Stimulated activated CD8-positive, alpha-beta memory T cell treated with anti-CD3 and anti-CD28 coated beads, Interleukin-4, amount 100 ng/mL, for 24 hours (primary cell): ENCODE results near the gene PLXND1.

Source experiments
- DNase-seq: peaks from one replicate; pipeline ENCODE4 v3.0.0-alpha.2; 2020; ENCODE audit warnings: low read depth

PLXND1 gene

DNA sequence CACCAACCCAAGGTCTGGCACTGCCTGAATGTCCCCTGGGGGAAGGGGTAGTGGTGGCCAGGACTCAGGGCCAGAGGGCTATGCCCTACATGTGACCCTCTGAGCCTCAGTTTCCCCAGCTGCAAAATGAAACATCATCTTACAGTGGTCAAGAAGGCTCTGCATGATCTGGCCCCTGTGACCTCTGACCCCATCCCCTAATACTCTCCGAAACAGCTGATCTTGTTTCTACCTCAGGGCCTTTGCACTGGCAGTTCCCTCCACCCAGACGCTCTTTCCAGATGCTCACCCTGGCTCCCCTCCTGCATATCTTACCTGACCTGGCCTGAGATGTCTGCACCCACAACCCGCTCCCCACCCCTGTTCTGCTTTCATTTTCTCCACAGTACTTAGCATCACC lies 21.8 kb downstream of the PLXND1 start:
- no peak for DNase-seq

DNA sequence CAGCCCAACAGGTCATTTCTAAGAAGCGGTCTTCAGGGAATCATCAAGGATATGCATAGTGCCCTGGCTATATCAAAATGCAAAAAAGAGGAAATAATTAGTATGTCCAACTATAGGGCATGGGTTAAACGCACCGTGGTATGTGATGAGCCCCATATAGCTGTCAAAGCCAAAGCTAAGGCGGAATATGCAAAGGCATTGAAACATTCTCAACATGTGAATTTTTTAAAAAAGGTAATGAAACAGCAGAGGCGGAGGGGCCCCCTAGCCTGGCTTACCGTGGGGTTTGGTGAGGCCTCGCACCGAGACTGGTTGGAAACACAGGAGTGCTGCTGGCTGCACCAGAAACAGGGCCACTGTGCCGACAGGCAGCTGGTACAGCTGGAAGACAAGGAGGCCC lies 23.2 kb downstream of the PLXND1 start:
- no peak for DNase-seq

DNA sequence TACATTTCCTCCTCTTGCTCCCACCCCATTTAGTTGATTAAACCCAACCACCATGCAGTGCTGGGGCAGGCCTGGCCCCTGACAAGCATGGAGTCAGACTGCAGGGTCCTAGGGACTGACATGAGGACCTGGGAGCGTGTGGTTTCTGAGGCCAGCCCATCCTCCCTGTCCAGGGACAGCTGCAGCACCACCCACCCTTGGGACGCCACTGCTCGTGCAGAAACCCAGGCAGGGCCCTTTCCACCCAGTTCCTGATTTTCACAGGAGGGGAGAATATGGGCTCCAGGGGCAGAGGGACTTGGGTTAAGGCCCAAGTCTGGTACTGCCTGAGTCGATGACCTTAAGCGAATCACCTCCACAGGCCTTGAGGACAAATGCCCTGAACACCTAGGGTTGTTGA lies 23.7 kb downstream of the PLXND1 start:
- no peak for DNase-seq

DNA sequence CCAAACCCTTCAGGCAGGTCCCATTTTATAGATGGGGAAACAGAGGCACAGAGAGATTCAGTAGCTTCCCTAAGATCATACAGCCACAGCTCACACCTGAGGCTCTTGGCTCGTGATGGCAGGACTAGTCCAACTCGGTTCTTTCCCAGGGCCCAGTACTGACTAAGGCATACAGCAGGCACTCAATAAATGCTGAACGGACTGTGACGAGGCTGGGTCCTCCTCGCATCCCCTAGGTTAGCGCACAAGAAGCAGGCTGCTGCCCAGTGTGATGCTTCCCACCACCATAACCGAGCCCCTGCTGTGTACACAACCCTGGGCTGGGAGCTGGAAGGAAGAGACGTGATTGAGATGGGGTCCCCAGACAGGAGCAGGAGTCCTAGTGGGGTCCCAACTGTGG lies 24.9 kb downstream of the PLXND1 start:
- no peak for DNase-seq

DNA sequence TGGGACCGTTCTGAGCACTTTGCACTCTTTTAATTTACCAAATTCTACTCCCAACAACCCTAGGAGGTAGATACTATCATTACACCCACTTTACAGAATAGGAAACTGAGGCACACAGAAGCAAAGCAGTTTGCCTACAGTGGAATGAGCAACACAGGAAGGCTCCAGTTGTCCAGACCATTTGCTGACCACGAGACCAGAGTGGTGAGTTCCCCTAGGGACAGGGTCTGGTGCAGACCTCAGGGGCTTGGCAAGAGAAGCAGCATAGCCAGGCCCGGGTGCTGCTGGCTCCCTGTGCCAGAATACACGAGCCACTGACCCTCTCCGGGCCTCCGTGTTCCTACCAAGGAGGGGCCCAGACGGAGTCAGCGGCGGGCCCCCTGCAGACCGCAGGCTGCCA lies 26.5 kb downstream of the PLXND1 start:
- DNase-seq, result no peak

DNA sequence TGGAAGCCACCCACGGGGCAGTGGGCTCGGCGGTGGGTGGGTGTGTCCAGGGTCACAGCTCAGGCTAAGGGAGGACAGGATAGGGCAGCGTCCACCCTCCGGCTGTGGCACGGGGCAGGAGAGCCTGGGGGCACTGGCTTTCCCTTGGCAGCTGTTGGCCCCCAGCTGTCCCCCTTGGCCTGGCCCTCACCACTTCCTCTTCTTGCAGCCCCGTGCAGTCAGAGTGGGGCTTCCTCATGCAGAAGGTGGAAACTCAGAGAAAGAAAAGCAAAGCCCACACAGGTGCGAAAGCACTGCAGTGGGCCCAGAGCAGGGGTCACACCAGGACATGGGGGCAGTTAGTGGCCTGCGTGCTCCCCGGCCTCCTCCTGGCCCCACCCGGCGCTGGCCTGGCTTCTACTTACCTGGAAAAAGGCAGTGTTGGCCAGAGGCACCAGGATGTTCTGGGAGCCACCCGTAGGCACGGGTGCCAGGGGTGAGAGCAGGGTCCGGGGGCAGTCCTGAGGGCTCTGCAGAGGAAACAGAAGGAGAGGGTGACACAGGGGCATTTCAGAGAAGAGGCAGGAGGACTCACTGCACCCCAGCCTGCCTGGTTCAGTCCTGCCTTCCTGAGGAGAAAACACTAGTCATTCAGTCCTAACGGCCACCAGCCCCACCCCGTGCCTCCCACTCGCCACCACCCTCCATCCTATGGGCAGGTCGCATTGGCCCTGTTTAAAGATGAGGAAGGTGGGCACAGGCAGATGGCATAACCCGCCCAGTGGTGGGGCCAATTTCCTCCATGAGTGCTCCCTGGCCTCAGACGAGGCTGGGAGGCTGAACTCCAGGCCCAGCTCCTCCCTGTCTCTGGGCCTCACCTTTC lies 28.3 kb downstream of the PLXND1 start:
- no peak for DNase-seq

DNA sequence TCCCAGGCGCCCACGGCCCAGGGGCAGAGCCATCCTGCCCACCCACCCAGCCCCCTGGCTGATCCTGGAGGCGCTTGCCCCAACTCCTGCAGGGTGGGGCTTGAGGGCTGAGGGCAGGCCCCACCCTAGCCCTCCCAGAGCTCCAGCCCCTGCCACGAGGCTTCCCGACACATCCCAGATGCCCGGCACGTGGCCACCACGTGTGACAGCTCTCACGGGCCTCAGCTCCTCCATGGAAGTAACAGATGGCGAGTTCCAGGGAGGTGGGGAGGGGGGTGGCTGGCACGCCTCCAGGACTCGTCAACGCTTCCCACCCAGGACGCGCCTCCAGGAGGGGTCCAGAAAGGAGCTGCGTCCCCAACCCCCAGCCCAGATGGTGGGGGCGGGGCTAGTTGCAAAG lies 29.1 kb downstream of the PLXND1 start:
- no peak for DNase-seq

DNA sequence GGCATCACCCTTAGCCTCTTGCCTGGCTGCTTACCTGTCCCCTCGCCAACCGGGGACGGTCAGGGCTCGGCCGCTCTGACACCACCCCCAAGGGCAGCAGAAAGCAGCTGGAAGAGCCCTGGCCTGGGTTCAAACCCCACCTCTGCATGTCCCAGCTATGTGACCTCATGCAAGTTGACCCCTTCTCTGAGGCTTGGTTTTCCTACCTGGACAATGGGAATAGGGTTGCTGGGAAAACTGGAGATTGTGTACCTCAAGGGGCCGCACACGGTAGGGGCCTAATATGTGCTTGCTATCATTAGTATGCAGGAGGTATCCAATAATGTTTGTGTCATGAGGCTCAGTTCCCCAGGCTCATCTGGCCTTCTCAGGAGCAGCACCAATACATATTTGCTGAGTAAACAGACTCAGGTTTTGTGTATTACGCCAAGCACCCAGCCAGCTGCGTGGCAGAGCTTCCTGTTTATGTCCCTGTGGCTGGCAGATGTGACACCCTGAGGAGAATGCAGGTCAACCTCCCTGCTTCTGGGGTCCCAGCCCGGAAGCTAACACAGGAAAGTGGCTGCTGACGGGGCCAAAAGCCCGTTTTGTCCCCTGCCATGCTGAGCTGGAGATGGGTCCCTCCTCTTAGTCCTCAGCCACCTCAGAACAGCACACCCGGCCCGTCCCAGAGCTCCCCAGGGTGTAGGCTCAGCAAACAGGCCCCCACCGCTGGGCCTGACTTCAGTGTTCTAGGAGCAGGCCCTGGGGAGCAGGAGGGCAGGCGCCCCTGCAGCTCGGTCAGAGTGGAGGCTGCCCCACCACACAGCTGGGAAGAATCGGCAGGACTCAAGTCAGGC lies 29.7 kb downstream of the PLXND1 start:
- peak; percentile 39 for DNase-seq

DNA sequence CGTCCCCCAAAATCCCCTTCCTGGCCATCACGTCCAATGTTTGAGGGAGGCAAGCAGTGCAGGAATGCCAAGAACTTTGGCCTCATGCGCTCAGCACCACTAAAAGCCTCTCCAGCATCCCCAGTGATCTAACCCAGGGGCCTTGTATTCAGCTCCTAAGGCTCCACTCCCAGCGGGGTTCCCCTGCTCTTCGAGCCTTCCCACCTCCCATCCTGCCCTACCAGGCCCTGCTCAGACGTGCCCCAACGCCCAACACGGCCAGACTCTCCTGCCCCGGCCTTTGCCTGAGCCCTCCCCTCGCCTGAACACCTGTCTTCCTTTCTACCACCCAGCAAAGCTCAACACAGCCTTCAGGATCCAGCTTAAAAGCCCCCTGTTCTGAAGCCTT lies 30.5 kb downstream of the PLXND1 start:
- no peak for DNase-seq

DNA sequence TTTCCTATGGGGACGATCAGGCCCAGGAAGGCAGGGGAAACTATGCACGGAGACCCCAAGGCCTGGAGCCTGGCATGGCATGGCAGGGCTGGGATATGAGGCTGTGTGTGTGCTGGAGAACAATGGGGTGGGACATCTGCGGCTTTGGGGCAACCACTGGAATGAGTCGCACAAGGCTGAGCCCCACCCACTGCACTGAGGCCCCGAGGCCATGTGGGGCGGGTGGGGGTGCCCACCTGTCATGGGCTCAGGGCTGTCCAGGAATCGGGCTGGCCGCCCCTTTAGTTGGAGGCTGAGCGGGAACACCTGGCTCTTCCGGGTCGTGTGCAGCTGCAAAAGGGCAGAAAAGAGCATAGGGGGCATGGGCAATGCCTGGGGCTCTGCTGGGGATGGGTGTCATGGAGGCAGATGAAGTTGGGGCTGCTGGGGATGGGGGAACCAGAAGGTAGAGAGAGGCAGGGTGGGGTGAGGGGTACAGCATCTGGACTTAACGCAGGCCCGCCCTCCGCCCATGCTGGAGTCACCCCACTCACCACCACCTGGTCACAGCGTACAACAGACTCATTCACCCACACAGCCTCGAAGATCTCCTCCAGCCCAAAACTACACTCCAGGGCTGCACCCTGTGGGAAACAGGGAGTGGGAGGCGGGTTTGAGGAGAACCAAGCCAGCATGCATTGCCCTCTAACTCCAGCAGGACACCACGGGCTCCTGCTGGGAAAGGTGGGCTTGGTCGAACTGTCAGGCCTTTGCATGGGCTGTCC lies 31.1 kb downstream of the PLXND1 start:
- no peak for DNase-seq

DNA sequence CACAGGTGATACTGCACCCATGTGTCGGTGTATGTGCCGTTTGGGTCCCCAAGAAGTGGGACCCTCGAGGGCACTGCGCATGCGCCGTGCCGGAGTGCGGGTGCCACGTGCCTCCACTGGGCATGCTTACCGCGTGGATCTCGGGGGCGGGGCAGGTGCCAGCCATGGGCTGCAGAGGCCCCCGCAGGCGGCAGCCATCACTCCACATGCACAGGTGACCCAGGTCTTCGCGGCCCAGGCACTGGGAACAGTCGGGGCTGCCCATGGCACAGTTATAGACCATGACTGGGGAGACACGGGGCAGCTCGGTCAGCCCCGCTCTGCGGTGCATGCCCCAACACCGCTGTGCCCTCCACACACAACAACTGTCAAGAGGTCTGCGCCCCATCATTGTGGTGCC lies 32.3 kb downstream of the PLXND1 start:
- no peak for DNase-seq

DNA sequence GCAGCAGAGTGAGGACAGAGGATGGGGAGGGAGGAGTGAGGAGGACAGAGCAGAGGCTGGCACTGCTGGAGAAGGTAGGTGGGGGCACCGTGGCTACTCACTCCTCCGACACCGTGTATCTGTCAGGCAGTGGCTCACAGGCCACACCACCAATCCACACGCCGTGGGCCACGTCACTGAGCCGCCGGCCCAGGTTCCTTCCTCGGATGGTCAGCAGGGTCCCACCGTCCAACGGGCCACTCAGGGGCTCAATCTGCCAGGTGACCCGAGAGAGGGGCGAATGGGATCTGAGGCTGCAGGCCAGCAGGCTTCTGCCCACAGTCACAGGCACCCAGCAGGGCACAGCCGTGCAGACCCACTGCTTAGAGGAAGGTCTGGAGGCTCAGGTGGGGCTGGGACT lies 33.0 kb downstream of the PLXND1 start:
- no peak for DNase-seq

DNA sequence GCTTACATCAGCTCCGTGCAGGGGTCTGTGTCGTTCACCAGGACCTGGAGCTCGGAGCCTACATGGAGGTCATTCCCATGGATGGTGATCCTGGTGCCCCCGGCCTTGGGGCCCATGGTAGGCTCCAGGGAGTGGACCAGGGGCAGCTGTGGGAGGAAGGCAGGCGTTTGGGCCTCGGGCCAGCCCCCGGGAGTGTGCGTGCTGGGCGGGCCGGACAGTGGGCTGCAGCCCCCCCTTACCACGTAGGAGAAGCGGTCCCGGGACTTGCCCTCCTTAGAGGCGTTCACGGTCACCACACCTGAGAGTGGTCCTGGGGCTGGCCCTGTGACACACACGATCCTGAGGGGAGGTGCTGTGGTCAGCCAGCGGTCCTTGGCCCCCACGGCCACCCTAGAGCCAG lies 33.9 kb downstream of the PLXND1 start:
- DNase-seq, result no peak

DNA sequence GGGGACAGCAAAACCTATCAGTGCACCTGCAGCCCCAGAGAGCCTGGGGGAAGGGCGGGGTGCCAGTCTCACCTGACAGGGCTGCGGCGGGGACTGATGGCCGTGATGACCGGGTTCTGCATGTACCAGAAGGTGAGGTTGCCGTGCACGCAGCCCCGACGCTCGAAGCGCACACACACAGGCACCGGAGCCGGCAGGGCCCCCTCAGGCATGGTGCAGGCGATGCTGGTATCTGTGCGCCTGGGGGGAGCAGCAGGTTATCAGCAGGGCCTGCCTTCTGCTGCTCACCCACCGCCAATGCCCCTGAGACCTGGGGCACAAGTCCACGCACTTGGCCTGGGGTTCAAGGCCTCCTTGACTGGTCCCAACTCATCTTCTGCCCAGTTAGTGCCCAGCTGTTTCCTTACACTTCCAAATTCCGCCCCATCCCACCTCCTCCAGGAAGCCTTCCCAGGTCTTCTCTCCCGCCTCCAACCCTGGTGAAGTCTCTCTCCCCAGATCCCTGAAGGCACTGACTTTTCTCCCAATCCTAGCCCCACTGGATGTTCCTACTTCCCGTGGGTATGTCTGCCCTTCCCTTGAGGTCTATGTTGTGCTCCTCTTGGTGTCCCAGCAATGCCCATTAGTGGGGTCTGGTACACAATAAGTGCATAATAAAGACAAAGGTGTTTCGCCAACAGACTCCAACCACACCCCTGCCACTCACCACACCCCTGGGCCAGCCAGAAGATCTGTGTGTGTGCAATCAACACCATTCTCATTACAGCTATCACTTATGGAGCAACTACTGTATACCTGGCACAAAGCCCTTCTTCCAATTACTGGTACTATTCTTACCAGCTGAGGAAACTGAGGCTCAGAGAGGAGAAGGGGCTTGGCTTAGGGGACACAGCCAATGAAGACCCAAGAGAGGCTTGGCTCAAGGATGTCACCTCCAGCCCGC lies 34.6 kb downstream of the PLXND1 start:
- DNase-seq, result no peak

DNA sequence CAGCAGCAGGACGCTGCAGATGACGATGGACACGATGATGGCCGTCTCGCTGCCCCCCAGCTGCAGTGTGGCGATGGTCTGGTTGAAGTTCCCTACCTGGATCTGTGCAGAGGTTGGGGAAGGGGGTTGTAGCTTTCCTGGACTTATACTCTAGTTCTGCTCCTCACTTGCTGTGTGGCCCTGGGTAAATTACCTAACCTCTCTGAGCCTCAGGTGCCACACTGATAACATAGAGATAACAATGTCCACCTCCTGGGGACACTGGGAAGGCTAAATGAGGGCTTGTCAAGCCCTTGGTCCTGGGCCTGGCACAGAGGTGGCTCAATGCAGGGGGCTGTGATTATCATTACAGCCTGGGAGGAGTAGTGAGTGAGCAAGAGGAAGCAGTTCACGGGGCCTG lies 36.6 kb downstream of the PLXND1 start:
- DNase-seq, result no peak

DNA sequence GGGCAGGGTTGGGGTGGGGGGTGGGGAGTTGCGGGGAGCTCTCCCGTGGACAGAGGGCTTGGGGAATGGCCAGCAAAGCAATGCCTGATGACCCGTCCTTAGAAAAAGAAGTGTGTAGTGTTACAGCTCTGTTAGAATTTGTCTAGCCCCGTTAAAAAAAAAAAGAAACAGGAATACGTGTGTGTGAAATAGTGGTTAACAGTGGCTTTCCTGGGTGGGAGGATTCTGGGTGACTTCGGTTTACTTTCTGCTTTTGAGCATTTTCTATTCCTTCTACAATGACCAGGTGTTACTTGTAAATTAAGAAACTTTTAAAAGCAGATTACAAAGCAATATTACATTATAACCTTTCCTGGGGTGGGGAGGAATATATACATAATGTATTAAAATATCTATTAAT lies 38.5 kb downstream of the PLXND1 start:
- DNase-seq, result no peak

DNA sequence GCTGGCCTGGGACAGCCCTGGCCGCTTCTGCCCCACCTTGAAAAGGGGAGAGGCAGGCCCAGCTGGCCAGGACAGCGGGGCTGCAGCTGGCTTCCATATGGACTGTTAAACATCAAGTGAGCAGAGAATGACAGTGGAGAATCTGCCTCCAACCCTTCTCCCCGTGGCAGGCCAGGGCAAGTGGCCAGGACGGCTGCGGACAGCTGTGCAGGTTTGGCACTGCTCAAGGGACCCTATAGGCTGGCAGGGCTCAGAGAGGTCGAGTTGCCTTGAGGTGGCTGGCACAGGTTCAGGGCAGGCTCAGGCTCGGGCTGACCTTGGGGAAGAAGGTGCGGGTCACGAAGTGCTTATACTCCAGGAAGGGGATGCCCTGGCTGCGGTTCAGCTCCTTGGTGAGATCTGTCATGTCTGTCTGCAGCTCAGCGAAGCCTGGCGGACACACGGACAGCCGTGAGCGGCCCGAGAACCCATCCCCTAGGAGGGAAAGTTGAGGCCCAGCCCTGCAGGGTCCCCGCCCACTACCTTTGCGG lies 39.2 kb downstream of the PLXND1 start:
- no peak for DNase-seq

DNA sequence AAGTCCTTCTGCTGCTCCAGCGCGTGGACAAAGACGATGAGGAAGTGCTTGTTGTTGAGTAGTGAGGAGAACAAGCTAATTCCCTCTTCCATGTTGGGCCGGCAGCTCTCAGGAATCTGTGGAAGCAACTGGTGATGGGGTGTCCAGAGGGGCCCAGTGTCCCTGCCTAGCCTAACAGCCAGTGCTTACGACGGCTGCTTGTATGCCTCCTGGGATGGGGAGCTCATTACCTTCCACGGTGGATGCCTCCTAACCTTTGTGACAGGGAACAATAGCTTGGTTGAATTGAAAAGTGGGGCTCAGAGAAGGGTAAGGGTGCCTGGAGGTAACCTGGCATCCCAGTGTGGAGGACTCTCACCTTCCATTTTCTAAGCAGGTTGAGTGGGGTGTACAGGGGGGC lies 40.6 kb downstream of the PLXND1 start:
- no peak for DNase-seq

DNA sequence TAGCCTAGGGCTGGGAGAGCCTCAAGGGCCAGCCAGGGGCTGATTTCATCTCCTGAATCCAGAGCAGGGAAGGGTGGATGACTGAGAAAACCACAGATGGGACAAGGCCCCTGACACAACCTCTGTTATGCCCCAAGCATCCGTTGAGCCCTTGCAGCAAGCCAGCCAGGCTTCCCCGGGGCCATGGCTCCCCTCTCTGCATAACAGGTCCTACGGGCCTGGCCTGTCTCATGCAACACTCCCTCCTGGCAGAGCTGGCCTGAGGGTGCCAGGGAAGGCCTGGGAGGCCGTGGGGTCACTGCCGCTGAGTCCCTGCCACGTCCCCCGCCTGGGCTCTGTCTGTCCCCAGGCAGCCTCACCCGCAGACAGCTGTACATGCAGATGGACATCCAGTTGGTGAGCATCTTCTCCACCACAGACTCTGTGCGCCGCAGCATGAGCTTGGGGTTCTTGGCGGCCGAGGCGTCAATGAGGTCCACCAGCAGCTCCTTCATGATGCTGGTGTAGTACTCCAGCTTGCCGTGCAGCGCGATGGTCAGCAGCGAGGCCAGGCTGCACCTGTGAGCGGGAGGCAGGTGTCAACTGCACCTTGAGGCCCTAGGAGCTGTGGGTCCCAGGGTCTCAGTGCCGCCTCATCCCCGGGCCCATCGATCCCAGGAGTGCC lies 41.4 kb downstream of the PLXND1 start:
- DNase-seq, result no peak

DNA sequence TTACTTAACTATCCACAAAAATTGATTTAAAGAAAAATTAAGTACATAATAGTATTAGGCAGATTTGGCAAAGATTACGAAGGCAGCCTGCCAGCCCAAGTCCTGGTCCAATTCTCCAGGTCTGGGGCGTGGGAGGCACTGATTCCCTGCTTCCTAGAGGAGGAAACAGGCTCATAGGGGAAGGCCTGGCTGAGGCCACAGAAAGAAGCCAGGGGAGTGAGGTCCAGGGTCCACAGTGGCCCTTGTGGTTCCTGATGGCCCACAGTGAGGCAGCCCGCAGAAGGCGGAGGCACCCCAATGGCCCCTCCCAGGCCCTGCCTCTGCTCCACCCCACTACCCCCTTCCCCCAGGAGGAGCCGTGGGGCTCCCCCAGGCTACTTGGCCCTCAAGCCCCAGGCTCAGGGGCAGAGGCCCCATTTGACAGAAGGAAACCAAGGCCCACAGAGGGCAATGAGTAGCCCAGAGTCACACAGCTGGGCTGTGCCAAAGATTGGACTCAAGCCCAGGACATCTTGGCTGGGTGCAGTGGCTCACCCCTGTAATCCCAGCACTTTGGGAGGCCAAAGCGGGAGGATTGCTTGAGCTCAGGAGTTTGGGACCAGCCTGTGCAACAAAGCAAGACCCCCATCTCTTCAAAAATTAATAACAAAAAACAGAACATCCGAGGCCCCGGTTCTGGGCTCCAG lies 42.5 kb downstream of the PLXND1 start:
- DNase-seq, result no peak
